MM.1S (cell line): ENCODE data around the gene CRIP2.

Experiments used
- DNase-seq: peaks from one replicate; pipeline ENCODE4 v3.0.0-alpha.2; 2015
- H2AFZ ChIP-seq: fragments of 300-600 bp; sonication (generic); 2 replicates; pipeline ENCODE4 v1.6.0; 2016; ENCODE audit warnings: antibody characterized with exemption, low read length
- H3F3A ChIP-seq: fragments of 300-600 bp; sonication (generic); 2 replicates; pipeline ENCODE4 v1.6.1; 2016; ENCODE audit warnings: mild to moderate bottlenecking, antibody characterized with exemption, low read length, moderate library complexity, mixed read lengths; ENCODE audit not compliant: insufficient read depth
- H3K27ac ChIP-seq: fragments of 300-600 bp; sonication (generic); 2 replicates; pipeline ENCODE4 v1.5.1; 2016; ENCODE audit warnings: mild to moderate bottlenecking, low read length
- H3K27me3 ChIP-seq: fragments of 300-600 bp; sonication (generic); replicated peaks from 2 replicates; pipeline ENCODE4 v1.6.0; 2016; ENCODE audit warnings: low read length; ENCODE audit not compliant: insufficient read depth
- H3K36me3 ChIP-seq: fragments of 300-600 bp; sonication (generic); replicated peaks from 2 replicates; pipeline ENCODE4 v1.6.1; 2016; ENCODE audit warnings: mild to moderate bottlenecking, low read length, mixed read lengths; ENCODE audit not compliant: insufficient read depth
- H3K4me1 ChIP-seq: fragments of 300-600 bp; sonication (generic); 2 replicates; pipeline ENCODE4 v1.6.1; 2016; ENCODE audit warnings: low read length, mixed read lengths
- H3K4me2 ChIP-seq: fragments of 300-600 bp; sonication (generic); 2 replicates; pipeline ENCODE4 v1.6.0; 2016; ENCODE audit warnings: low read depth, low read length
- H3K4me3 ChIP-seq: fragments of 300-600 bp; sonication (generic); 2 replicates; pipeline ENCODE4 v1.5.1; 2016; ENCODE audit warnings: low read length, mixed read lengths
- H3K79me2 ChIP-seq: fragments of 300-600 bp; sonication (generic); 2 replicates; pipeline ENCODE4 v1.6.1; 2016; ENCODE audit warnings: mixed run types, low read length, mixed read lengths
- H3K9ac ChIP-seq: fragments of 300-600 bp; sonication (generic); 2 replicates; pipeline ENCODE4 v1.6.1; 2016; ENCODE audit warnings: low read length, mixed read lengths
- H3K9me2 ChIP-seq: fragments of 300-600 bp; sonication (generic); replicated peaks from 2 replicates; pipeline ENCODE4 v1.6.1; 2016; ENCODE audit warnings: mild to moderate bottlenecking, low read length, mixed read lengths; ENCODE audit not compliant: insufficient read depth
- H3K9me3 ChIP-seq: fragments of 300-600 bp; sonication (generic); replicated peaks from 2 replicates; pipeline ENCODE4 v1.6.1; 2016; ENCODE audit warnings: mild to moderate bottlenecking, low read length, mixed read lengths; ENCODE audit not compliant: insufficient read depth
- H4K20me1 ChIP-seq: fragments of 300-600 bp; sonication (generic); 2 replicates; pipeline ENCODE4 v1.6.1; 2016; ENCODE audit warnings: mild to moderate bottlenecking, low read length, moderate library complexity, mixed read lengths; ENCODE audit not compliant: insufficient read depth
- CTCF ChIP-seq: fragments of 300-600 bp; sonication (generic); IDR thresholded peaks from 2 replicates; pipeline ENCODE4 v1.5.1; 2016; ENCODE audit warnings: antibody characterized with exemption, low read length, mixed read lengths
- EZH2 ChIP-seq: fragments of 300-600 bp; sonication (generic); optimal IDR thresholded peaks from 2 replicates; pipeline ENCODE3; 2017; ENCODE audit warnings: low read depth, mild to moderate bottlenecking, antibody characterized with exemption, low read length, mixed read lengths
- EZH2phosphoT487 ChIP-seq: fragments of 300-600 bp; sonication (generic); IDR thresholded peaks from 2 replicates; pipeline ENCODE4 v1.6.1; 2018; ENCODE audit warnings: antibody characterized with exemption, low read length

CRIP2 gene

GRCh38 chr14:105436891-105437722, 37.5 kb upstream of the CRIP2 start:
- TF ChIP-seq EZH2, result no peak
- Histone ChIP-seq H3K4me3 (no peak overlapping the region), H3K79me2 (peaks cover 35% of the 10 kb centered on the region), H2AFZ (no peak overlapping the region), H4K20me1 (no peaks in the 10 kb centered on the region), H3K27ac (no peak overlapping the region), H3F3A (no peaks in the 10 kb centered on the region; the same call in 1 of the 2 replicates), H3K4me2 (no peak overlapping the region), H3K9ac (no peak overlapping the region), H3K9me2 (no peaks in the 10 kb centered on the region), H3K4me1 (no peaks in the 10 kb centered on the region), H3K36me3 (no peaks in the 10 kb centered on the region), H3K27me3 (no peaks in the 10 kb centered on the region), H3K9me3 (no peaks in the 10 kb centered on the region)
- no peak for DNase-seq

GRCh38 chr14:105437723-105438500, 36.7 kb upstream of the CRIP2 start:
- H3K4me2 ChIP-seq, result no peak overlapping the region

GRCh38 chr14:105439179-105439578, 35.4 kb upstream of the CRIP2 start:
- no peaks in the 10 kb centered on the region for H3K36me3 ChIP-seq
- no peaks in the 10 kb centered on the region for H3K27me3 ChIP-seq
- no peak for DNase-seq
- H3K4me3 ChIP-seq, result no peak overlapping the region
- H3K27ac ChIP-seq, result no peak overlapping the region
- no peaks in the 10 kb centered on the region for H3K9me3 ChIP-seq
- H3K79me2 ChIP-seq, result peaks cover 32% of the 10 kb centered on the region
- H4K20me1 ChIP-seq, result no peaks in the 10 kb centered on the region
- TF ChIP-seq EZH2 (no peak), CTCF (no peak)
- H3K4me1 ChIP-seq, result no peaks in the 10 kb centered on the region
- no peaks in the 10 kb centered on the region; the same call in 1 of the 2 replicates for H3F3A ChIP-seq
- H2AFZ ChIP-seq, result no peak overlapping the region
- H3K4me2 ChIP-seq, result no peak overlapping the region
- no peaks in the 10 kb centered on the region for H3K9me2 ChIP-seq
- H3K9ac ChIP-seq, result no peak overlapping the region

More at GRCh38 chr14:105437723-105438500, 36.7 kb upstream of the CRIP2 start:
- Histone ChIP-seq H3K27ac (no peak overlapping the region), H3K36me3 (no peaks in the 10 kb centered on the region), H4K20me1 (no peaks in the 10 kb centered on the region), H3K9me2 (no peaks in the 10 kb centered on the region), H2AFZ (no peak overlapping the region), H3K4me3 (no peak overlapping the region), H3K27me3 (no peaks in the 10 kb centered on the region), H3K9ac (no peak overlapping the region), H3K4me1 (no peaks in the 10 kb centered on the region), H3K79me2 (peaks cover 35% of the 10 kb centered on the region), H3K9me3 (no peaks in the 10 kb centered on the region), H3F3A (no peaks in the 10 kb centered on the region; the same call in 1 of the 2 replicates)
- no peak for TF ChIP-seq CTCF
- TF ChIP-seq EZH2, result no peak
- TF ChIP-seq EZH2phosphoT487, result no peak
- DNase-seq, result no peak
